ENCODE data around the gene TIMP2. TPM values are rescaled to one million over a fixed set of nuclear protein-coding genes. Genes with fewer than 3 reads are reported as not detected.

The TIMP2 gene
- total and polyA plus RNA-seq, 4 donors, result 8.9 to 37.6 (median 10.1) TPM

- DNase-seq (ENCODE audit: low spot score), result no peak
- H3K9me3 ChIP-seq (ENCODE audit: control insufficient read depth in 4 of 4, low read length in 3 of 4), result no peaks in the 10 kb centered on the region
- TF ChIP-seq GABPA (IDR thresholded peaks at IDR 0.05 in 1 of 2, conservative IDR thresholded peaks at IDR 0.05 in 1 of 2) (no peak), MAX (IDR thresholded peaks at IDR 0.05) (no peak), RAD21 (IDR thresholded peaks at IDR 0.05) (no peak), FOXA1 (IDR thresholded peaks at IDR 0.05) (no peak), RXRA (IDR thresholded peaks at IDR 0.05) (no peak), TAF1 (conservative IDR thresholded peaks at IDR 0.05) (no peak), YY1 (IDR thresholded peaks at IDR 0.05) (no peak), NR2F2 (IDR thresholded peaks at IDR 0.05) (no peak), HNF4G (IDR thresholded peaks at IDR 0.05) (no peak)
- TF ChIP-seq, protein P1, sequence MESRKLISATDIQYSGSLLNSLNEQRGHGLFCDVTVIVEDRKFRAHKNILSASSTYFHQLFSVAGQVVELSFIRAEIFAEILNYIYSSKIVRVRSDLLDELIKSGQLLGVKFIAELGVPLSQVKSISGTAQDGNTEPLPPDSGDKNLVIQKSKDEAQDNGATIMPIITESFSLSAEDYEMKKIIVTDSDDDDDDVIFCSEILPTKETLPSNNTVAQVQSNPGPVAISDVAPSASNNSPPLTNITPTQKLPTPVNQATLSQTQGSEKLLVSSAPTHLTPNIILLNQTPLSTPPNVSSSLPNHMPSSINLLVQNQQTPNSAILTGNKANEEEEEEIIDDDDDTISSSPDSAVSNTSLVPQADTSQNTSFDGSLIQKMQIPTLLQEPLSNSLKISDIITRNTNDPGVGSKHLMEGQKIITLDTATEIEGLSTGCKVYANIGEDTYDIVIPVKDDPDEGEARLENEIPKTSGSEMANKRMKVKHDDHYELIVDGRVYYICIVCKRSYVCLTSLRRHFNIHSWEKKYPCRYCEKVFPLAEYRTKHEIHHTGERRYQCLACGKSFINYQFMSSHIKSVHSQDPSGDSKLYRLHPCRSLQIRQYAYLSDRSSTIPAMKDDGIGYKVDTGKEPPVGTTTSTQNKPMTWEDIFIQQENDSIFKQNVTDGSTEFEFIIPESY (IDR thresholded peaks at IDR 0.05), result no peak
- H3K36me3 ChIP-seq (ENCODE audit: control insufficient read depth in 4 of 4, insufficient read depth in 3 of 4, low read depth in 1 of 4, low read length in 3 of 4), result no peaks in the 10 kb centered on the region
- H3K27me3 ChIP-seq (ENCODE audit: control insufficient read depth in 4 of 4, insufficient read depth in 4 of 4, low read length in 3 of 4), result no peaks in the 10 kb centered on the region
- H3K4me1 ChIP-seq (ENCODE audit: control insufficient read depth in 4 of 4, insufficient read depth in 4 of 4, low read length in 3 of 4), result peaks cover 0 to 6% (median 0%) of the 10 kb centered on the region in 4 donors
- no peak overlapping the region for H3K9ac ChIP-seq (ENCODE audit: low read depth in 1 of 2, low read length in 2 of 2)
- H3K4me3 ChIP-seq (ENCODE audit: low read depth in 1 of 3, low read length in 3 of 3), result no peak overlapping the region
- 80% methylated on average over 14 of the region's 14 CpGs for WGBS
- no peak overlapping the region for H3K27ac ChIP-seq (ENCODE audit: low read depth in 1 of 2, low read length in 2 of 2)
These were observed 33.1 kb downstream of the TIMP2 start for GRCh38 chr17:78892062-78892456.

- DNase-seq (ENCODE audit: low spot score), result no peak
- Histone ChIP-seq H3K9me3 (ENCODE audit: control insufficient read depth in 4 of 4, low read length in 3 of 4) (no peaks in the 10 kb centered on the region), H3K27ac (ENCODE audit: low read depth in 1 of 2, low read length in 2 of 2) (peak overlapping the region in 1 of 2 donors; percentile 36), H3K4me1 (ENCODE audit: control insufficient read depth in 4 of 4, insufficient read depth in 4 of 4, low read length in 3 of 4) (peaks cover 0 to 6% (median 0%) of the 10 kb centered on the region in 4 donors), H3K36me3 (ENCODE audit: control insufficient read depth in 4 of 4, insufficient read depth in 3 of 4, low read depth in 1 of 4, low read length in 3 of 4) (no peaks in the 10 kb centered on the region), H3K27me3 (ENCODE audit: control insufficient read depth in 4 of 4, insufficient read depth in 4 of 4, low read length in 3 of 4) (no peaks in the 10 kb centered on the region), H3K9ac (ENCODE audit: low read depth in 1 of 2, low read length in 2 of 2) (no peak overlapping the region), H3K4me3 (ENCODE audit: low read depth in 1 of 3, low read length in 3 of 3) (no peak overlapping the region)
- TF ChIP-seq REST (IDR thresholded peaks at IDR 0.05), result no peak
- TF ChIP-seq SP1 (IDR thresholded peaks at IDR 0.05), result no peak
- TF ChIP-seq RXRA (IDR thresholded peaks at IDR 0.05), result no peak
- TF ChIP-seq FOXA1 (IDR thresholded peaks at IDR 0.05), result no peak
- TF ChIP-seq, protein P2, sequence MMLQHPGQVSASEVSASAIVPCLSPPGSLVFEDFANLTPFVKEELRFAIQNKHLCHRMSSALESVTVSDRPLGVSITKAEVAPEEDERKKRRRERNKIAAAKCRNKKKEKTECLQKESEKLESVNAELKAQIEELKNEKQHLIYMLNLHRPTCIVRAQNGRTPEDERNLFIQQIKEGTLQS (IDR thresholded peaks at IDR 0.05), result no peak
- TF ChIP-seq EGR1 (IDR thresholded peaks at IDR 0.05; ENCODE audit: low read depth in 2 of 2), result no peak
- TF ChIP-seq YY1 (IDR thresholded peaks at IDR 0.05), result no peak
- no peak for TF ChIP-seq HNF4A (conservative IDR thresholded peaks at IDR 0.05)
- TF ChIP-seq CTCF (IDR thresholded peaks at IDR 0.05; ENCODE audit: low read depth, low read length, missing input control), result no peak
- no peak for TF ChIP-seq MAX (IDR thresholded peaks at IDR 0.05)
- TF ChIP-seq HNF4G (IDR thresholded peaks at IDR 0.05), result no peak
- no peak for TF ChIP-seq FOXA2 (IDR thresholded peaks at IDR 0.05)
- 78% methylated on average over 21 of the region's 21 CpGs for WGBS
These were observed 33.7 kb downstream of the TIMP2 start for GRCh38 chr17:78891406-78892061.
